G401 (cell line): ENCODE data around the gene USE1. TPM values are rescaled to one million over a fixed set of nuclear protein-coding genes. Genes with fewer than 3 reads are reported as not detected.

Source experiments
- DNase-seq: peaks from one replicate; pipeline ENCODE4 v3.0.0-alpha.2; 2015; ENCODE audit warnings: low spot score
- in situ Hi-C: cut with HindIII; loops from 2 replicates; pipeline ENCODE4 v1.10.0; 2016; ENCODE audit warnings: low sequenced_read_pairs, mixed read lengths
- total RNA-seq: library from RNA; depleted of rRNA; stranded (reverse); fragments of >200 nt; shearing (Covaris generic); gene quantifications from 2 replicates; pipeline ENCODE4 v1.2.3, GENCODE V29; 2014

Gene USE1
- total RNA-seq, 1 experiment from 2014 or later = 22.0 TPM

GRCh38 chr19:17248011-17248776 is 33.0 kb downstream of the USE1 start:
- DNase-seq = no peak

GRCh38 chr19:17249887-17250548 is 34.9 kb downstream of the USE1 start:
- DNase-seq = no peak
- in situ Hi-C loops = no loop called here

More at GRCh38 chr19:17248011-17248776, 33.0 kb downstream of the USE1 start:
- in situ Hi-C loops = no loop called here

- in situ Hi-C loops = no loop called here
- DNase-seq = no peak
These were observed 39.5 kb downstream of the USE1 start for GRCh38 chr19:17254636-17255035.

GRCh38 chr19:17255150-17255621 is 40.0 kb downstream of the USE1 start:
- in situ Hi-C loops = no loop called here
- no peak for DNase-seq

GRCh38 chr19:17256130-17256529 is 41.0 kb downstream of the USE1 start:
- DNase-seq = no peak
- in situ Hi-C loops = no loop called here

GRCh38 chr19:17259118-17259780 is 44.1 kb downstream of the USE1 start:
- in situ Hi-C loops = no loop called here
- no peak for DNase-seq

GRCh38 chr19:17259934-17260333 is 44.8 kb downstream of the USE1 start:
- DNase-seq = no peak
- in situ Hi-C loops = no loop called here

GRCh38 chr19:17260842-17261325 is 45.7 kb downstream of the USE1 start:
- in situ Hi-C loops = no loop called here
- DNase-seq = peak; percentile 63

- no peak for DNase-seq
These were observed 47.4 kb downstream of the USE1 start for GRCh38 chr19:17262557-17262956.

GRCh38 chr19:17263712-17264640 is 48.8 kb downstream of the USE1 start:
- in situ Hi-C loops = no loop called here
- DNase-seq = no peak

More at GRCh38 chr19:17262557-17262956, 47.4 kb downstream of the USE1 start:
- in situ Hi-C loops = no loop called here

GRCh38 chr19:17264641-17264979 is 49.5 kb downstream of the USE1 start, which contains the start of gene USHBP1:
TSS of gene USHBP1 (minus strand) at chr19:17264745. CDS start at chr19:17264299, 446 bp downstream.
- in situ Hi-C loops = no loop called here
- no peak for DNase-seq

- in situ Hi-C loops = no loop called here
- no peak for DNase-seq
These were observed 50.9 kb downstream of the USE1 start for GRCh38 chr19:17266026-17266425.

- DNase-seq = no peak
- in situ Hi-C loops = no loop called here
These were observed 51.4 kb downstream of the USE1 start for GRCh38 chr19:17266589-17266974.

GRCh38 chr19:17266975-17267788 is 52.0 kb downstream of the USE1 start, which contains the start of gene BABAM1:
TSS of gene BABAM1 (plus strand) at chr19:17267443. CDS start at chr19:17268807, 1,364 bp downstream.
- in situ Hi-C loops = no loop called here

GRCh38 chr19:17268754-17269153 is 53.6 kb downstream of the USE1 start:
- in situ Hi-C loops = no loop called here
- no peak for DNase-seq

More at GRCh38 chr19:17266975-17267788, 52.0 kb downstream of the USE1 start, which contains the start of gene BABAM1:
- peak; percentile 100 for DNase-seq
